Measurements from ENCODE around the gene SLC35E3. TPM values are rescaled to one million over a fixed set of nuclear protein-coding genes. Genes with fewer than 3 reads are reported as not detected.

SLC35E3 gene
- polyA plus RNA-seq, 1 experiment: 9.2 TPM

GRCh38 chr12:68825569-68826217, 79.7 kb downstream of the SLC35E3 start:
- TF ChIP-seq, protein P1, sequence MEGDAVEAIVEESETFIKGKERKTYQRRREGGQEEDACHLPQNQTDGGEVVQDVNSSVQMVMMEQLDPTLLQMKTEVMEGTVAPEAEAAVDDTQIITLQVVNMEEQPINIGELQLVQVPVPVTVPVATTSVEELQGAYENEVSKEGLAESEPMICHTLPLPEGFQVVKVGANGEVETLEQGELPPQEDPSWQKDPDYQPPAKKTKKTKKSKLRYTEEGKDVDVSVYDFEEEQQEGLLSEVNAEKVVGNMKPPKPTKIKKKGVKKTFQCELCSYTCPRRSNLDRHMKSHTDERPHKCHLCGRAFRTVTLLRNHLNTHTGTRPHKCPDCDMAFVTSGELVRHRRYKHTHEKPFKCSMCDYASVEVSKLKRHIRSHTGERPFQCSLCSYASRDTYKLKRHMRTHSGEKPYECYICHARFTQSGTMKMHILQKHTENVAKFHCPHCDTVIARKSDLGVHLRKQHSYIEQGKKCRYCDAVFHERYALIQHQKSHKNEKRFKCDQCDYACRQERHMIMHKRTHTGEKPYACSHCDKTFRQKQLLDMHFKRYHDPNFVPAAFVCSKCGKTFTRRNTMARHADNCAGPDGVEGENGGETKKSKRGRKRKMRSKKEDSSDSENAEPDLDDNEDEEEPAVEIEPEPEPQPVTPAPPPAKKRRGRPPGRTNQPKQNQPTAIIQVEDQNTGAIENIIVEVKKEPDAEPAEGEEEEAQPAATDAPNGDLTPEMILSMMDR (IDR thresholded peaks at IDR 0.05; ENCODE audit: low read depth, low read length): no peak

GRCh38 chr12:68827895-68828671, 82.1 kb downstream of the SLC35E3 start:
- DNase-seq (ENCODE audit: low read depth, low spot score): no peak
- ChIA-PET CTCF (interaction anchor here (0.8 to 4.0 kb wide), 5 partner anchors 11 to 427 kb away, joined by 3 to 110 read pairs (median 3); no protein-coding TSS in a partner anchor), POLR2A (interaction anchor here (0.6 kb wide), 1 partner anchor 8 kb away, joined by 4 read pairs; no protein-coding TSS in a partner anchor)
- TF ChIP-seq, protein P1 (IDR thresholded peaks at IDR 0.05; ENCODE audit: low read depth, low read length): no peak
- no peak overlapping the region for H3K27ac ChIP-seq (ENCODE audit: low read depth, low read length)
- H3K9me3 ChIP-seq (ENCODE audit: control insufficient read depth, insufficient read depth, low read length): no peaks in the 10 kb centered on the region
- no peak overlapping the region for H3K4me3 ChIP-seq (ENCODE audit: low read depth, low read length)
- H3K27me3 ChIP-seq (ENCODE audit: control insufficient read depth, insufficient read depth, low read length): no peaks in the 10 kb centered on the region

More at GRCh38 chr12:68825569-68826217, 79.7 kb downstream of the SLC35E3 start:
- no peak for DNase-seq (ENCODE audit: low read depth, low spot score)
- Histone ChIP-seq H3K27me3 (ENCODE audit: control insufficient read depth, insufficient read depth, low read length) (no peaks in the 10 kb centered on the region), H3K27ac (ENCODE audit: low read depth, low read length) (no peak overlapping the region), H3K4me3 (ENCODE audit: low read depth, low read length) (no peak overlapping the region), H3K9me3 (ENCODE audit: control insufficient read depth, insufficient read depth, low read length) (no peaks in the 10 kb centered on the region)
- CTCF ChIA-PET: no interaction called here
- POLR2A ChIA-PET: interaction anchor here (0.7 kb wide), 1 partner anchor 10 kb away, joined by 5 read pairs; no protein-coding TSS in a partner anchor

GRCh38 chr12:68828672-68829068, 82.7 kb downstream of the SLC35E3 start:
- Histone ChIP-seq H3K9me3 (ENCODE audit: control insufficient read depth, insufficient read depth, low read length) (no peaks in the 10 kb centered on the region), H3K27ac (ENCODE audit: low read depth, low read length) (no peak overlapping the region), H3K27me3 (ENCODE audit: control insufficient read depth, insufficient read depth, low read length) (no peaks in the 10 kb centered on the region), H3K4me3 (ENCODE audit: low read depth, low read length) (no peak overlapping the region)
- TF ChIP-seq, protein P1 (IDR thresholded peaks at IDR 0.05; ENCODE audit: low read depth, low read length): no peak
- ChIA-PET POLR2A (interaction anchor here (0.6 kb wide), 1 partner anchor 8 kb away, joined by 4 read pairs; no protein-coding TSS in a partner anchor), CTCF (interaction anchor here (1.0 to 4.0 kb wide), 4 partner anchors 12 to 243 kb away, joined by 3 to 110 read pairs (median 3); no protein-coding TSS in a partner anchor)
- no peak for DNase-seq (ENCODE audit: low read depth, low spot score)

Other genes starting within 250 kb of the SLC35E3 start
- 191 and 278 TPM in 2 replicates for gene RAP1B, start 135.3 kb upstream of the SLC35E3 start, polyA plus RNA-seq (2011; rRNA removed)
- gene NUP107, start 59.2 kb upstream of the SLC35E3 start, polyA plus RNA-seq (2011; rRNA removed): 31.5 and 46.7 TPM in 2 replicates
- gene MDM2, start 62.0 kb downstream of the SLC35E3 start, polyA plus RNA-seq (2011; rRNA removed): 75.0 and 82.2 TPM in 2 replicates
- gene CPM, start 187.0 kb downstream of the SLC35E3 start, polyA plus RNA-seq (2011; rRNA removed): 5.4 and 5.9 TPM in 2 replicates